HG02642 (cell line): ENCODE data around the gene INPP4A.
"Not testable (repeated sequence)": the region's sequence is repeated elsewhere in the genome, so short reads cannot be mapped to it uniquely, and the experiment has no call there.

Experiments
- ATAC-seq: cut with Tn5 transposase; IDR thresholded peaks from one replicate; pipeline ENCODE4 v1.9.1; 2021; ENCODE audit warnings: mild to moderate bottlenecking; ENCODE audit not compliant: unreplicated experiment, poor library complexity

INPP4A gene

DNA sequence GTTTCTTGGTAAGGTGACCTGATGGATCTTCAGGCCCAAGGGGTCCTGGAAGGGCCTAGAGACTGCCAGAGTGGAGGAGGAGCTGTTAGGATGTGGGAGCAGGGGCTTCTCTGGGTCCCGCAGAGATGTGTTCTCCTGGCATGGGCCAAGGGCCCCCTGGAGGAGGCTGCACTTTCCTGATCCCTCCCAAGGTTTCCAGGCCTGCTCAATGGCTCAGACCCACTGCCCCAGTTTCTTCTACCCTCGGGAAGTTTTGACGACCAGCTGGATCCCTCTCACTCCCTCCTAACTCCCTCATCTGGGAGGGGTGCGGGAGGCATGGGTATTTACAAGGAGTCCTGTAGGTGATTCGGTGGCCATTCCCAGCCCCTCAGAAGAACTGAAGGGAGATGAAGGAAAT lies 127.6 kb downstream of the INPP4A start:
- no peak for ATAC-seq

DNA sequence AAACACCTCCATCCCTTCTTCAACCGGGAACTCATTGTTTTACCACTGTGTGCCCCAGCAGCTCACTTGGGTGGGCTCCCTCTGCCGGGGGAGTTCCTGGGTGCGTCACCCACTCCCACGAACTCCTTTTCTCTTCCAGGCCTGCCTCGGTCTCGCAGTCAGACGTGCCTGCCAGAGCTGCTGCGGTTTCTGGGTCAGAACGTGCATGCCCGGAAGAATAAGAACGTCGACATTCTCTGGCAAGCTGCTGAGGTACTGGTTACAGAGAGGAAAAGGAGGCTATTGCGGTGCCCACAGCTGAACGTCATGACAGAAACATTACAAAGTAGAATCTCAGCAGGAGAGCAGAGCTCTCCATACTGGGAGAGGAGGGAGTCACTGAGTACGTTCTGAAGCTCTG lies 128.0 kb downstream of the INPP4A start:
- no peak for ATAC-seq

GRCh38 chr2:98573426-98573825 lies 128.8 kb downstream of the INPP4A start:
- ATAC-seq: no peak

DNA sequence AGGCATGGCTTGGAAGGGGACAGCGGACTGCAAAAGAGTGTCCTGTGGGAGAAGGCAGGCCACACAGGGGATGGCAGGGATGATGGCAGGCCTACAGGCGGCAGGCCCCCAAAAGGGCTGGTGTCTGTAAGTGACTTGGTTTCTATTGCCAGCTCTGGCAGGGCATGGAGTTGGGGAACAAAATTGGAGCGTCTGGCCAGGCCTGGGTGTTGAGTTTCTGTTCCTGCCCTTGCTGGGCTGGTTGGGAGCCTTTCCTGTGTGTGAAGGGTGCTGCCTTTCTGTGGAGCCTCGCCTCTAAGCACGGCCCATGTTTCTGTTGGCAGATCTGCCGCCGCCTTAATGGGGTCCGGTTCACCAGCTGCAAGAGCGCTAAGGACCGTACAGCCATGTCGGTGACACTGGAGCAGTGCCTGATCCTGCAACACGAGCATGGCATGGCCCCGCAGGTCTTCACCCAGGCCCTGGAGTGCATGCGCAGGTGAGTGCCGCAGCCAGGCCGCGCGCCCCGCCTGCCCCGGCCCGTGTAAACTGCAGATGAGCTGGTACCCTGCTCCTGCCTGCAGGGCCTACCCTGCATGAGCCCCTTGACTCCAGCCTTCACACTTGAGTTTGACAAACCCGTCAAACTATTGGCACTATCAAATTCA lies 132.1 kb downstream of the INPP4A start:
- no peak for ATAC-seq

DNA sequence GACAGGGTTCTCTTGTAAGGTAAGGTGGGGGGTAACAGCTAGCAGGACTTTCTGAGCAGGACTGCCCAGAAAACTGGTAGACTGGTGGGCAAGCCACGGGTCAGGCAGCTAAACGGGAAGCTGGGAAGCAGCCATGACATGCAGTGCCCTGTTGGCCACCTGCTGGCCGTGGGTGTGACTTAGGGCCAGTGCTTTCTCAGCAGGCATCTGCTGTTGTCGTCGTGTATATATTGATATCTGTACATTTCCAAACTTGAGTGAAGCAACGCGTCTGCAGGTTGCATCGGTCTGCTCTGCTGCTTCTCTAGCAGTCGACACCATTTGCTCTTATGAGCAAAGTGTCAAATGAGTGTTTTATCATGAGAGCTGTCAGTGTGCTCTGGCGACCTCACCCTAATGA lies 132.7 kb downstream of the INPP4A start:
- ATAC-seq: no peak

GRCh38 chr2:98578231-98578630 lies 133.6 kb downstream of the INPP4A start:
- no peak for ATAC-seq

- no peak for ATAC-seq
These were observed 135.3 kb downstream of the INPP4A start for GRCh38 chr2:98579926-98580325.

GRCh38 chr2:98580656-98581284 lies 136.1 kb downstream of the INPP4A start:
- ATAC-seq: no peak

GRCh38 chr2:98582523-98582922 lies 137.9 kb downstream of the INPP4A start:
- ATAC-seq: no peak

DNA sequence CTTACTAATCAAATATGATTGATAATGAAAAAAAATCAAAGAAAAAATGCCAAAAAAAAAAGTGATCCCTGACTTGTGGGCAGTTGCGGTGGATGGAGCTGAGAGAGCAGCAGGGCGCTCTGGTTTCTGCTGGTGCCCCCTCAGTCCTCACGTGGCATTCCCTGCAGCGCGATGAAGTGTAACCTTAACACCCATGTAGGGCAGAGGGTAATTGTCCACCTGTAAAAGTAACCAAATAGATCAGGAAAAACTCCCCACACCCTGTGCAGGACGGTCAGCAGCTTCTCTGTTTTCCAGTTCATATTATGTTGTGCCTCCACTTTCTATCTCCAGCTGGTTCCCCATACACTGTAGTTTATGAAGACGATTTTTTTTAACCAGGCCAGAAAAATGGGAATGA lies 138.6 kb downstream of the INPP4A start:
- ATAC-seq: no peak

DNA sequence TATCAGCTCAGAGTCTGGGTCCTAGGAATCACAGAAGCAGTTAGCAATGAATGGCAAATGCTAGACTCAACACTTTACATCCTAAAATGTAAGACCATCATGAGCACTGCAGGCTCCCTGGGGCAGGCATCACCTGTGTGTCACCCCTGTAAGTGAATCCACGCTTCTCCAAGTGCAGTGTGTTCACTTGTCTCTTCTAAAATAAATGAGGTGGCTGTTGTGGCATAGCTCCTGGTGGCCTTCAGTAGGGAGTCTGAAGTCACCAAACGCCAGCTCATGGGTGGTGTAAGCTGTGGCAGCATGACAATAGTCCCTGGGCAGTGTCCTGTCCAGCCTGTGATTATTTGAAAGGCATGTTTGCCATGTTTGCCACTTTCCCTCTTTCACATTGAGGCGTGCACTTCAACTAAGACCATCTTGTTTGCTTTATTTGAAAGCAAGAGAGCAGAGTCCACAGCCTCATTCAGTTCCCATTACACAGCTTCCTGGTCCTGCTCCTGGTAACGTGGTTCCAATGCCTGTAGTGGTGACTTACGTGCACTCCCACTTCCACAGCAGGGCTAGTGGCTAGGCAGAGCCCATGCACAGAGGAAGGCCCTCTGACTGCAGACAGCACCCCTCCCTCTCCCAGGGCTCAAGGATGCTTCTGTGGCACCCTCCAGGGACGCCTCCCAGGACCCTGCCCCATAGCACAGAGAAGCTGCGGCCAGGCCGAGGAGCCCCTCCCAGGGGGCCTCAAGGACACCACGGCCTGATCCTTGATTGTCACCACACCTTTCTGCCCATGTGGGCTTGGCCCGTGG lies 139.4 kb downstream of the INPP4A start:
- ATAC-seq: no peak

GRCh38 chr2:98585386-98585785 lies 140.7 kb downstream of the INPP4A start:
- no peak for ATAC-seq

DNA sequence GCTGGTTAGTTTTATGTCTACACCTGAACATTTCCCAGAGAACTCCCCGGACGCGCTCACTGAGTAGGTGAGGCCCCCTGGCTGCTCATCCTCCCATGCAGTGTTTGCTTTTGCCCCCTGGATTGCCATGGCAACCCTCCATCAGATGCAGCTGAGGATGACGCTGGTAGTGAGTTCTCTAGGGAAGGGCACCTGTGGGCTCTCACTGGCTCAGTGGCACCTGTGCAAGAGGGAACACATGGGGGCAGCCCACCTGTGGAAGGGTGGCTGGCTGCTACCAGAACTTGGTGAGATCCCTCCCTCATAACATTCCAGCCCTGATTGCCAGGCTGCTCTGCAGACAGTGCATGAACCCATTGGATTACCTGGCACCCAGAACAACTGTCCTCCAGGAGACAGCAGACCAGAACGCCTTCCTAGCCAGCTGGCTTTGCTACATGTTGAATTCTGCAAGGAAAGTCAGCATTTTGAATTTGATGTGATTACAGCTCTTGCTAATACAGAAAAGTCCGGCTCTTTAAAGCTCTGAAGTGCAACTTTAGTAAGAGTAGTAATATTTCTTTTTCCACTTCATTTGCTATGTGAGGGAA lies 142.0 kb downstream of the INPP4A start:
- ATAC-seq: no peak

DNA sequence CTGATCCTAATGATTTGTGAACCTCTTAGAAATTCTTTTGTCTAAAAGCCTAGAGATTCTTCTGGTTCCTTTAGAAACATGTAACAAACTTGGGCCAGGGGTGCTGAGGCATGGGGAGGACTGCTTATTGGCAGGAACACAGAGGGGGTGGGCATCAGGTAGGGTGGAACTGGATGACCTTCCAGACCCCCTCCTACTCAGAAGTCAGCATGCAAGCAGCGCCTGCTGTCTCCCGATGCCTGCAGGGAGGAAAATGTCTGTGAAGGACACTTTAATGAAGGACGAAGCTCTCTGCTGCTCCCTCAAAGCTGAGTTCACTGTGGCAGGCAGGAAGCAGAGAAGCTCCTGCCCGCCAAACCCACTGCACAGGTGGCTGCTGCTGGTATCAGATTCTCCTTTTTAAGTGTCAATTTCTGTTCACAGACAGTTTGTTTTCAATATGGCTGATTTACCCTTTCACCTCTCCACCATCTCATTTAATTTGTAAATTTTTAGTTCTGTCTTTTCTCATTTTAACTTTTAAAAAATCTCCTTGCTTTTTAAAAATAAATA lies 144.3 kb downstream of the INPP4A start:
- no peak for ATAC-seq

GRCh38 chr2:98589489-98589888 lies 144.8 kb downstream of the INPP4A start:
- ATAC-seq: no peak

DNA sequence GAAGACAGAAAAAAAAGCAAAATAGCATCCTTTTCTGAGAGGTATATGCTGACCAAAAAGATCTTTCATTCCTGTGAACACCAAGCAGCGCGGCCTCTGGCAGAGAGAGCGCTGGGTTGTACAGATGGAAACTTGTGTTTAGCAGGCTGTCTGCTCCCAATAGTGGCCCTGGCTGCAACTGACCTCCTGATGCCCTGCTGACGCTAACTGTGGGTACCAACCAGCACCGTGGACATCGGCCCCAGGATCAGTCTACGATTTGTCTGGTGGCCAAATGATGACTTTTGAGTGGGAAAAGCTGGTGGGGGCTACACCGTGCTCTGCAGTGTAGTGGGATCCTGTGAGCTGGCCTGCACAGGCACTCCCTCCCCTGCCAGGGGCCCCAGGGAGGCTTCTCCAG lies 147.9 kb downstream of the INPP4A start:
- ATAC-seq: no peak

DNA sequence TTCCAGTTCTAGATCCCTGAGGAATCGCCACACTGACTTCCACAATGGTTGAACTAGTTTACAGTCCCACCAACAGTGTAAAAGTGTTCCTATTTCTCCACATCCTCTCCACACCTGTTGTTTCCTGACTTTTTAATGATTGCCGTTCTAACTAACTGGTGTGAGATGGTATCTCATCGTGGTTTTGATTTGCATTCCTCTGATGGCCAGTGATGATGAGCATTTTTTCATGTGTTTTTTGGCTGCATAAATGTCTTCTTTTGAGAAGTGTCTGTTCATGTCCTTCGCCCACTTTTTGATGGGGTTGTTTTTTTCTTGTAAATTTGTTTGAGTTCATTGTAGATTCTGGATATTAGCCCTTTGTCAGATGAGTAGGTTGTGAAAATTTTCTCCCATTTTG lies 150.0 kb downstream of the INPP4A start:
- ATAC-seq: not testable (repeated sequence)

GRCh38 chr2:98598781-98599428 lies 154.2 kb downstream of the INPP4A start:
- no peak for ATAC-seq

DNA sequence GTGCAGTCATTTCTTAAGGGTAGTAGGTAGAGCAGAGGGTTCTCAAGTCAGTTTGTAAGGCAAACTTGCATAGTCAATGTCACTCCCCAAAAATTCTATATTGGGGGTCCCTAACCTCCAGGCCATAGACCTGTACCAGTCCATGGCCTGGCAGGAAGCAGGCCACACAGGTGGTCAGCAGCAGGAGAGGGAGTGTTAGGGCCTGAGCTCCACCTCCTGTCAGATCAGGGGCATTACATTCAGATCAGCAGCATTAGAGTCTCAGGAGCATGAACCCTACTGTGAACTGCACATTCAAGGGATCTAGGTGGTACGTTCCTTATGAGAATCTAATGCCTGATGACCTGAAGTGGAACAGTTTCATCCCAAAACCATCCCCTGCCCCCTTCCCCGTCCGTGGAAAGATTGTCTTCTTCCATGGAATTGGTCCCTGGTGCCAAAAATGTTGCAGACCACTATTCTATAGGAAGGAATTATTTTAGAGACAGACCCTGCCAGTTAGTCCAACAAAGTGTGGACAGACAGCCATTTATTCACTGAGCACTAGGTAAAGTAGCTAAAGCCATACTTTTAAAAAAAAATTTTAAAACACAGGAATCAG lies 157.0 kb downstream of the INPP4A start:
- peak; percentile 74 for ATAC-seq

GRCh38 chr2:98604547-98604946 lies 159.9 kb downstream of the INPP4A start:
- no peak for ATAC-seq
